Measurements from ENCODE around the gene PLXDC2. TPM values are rescaled to one million over a fixed set of nuclear protein-coding genes. Genes with fewer than 3 reads are reported as not detected.
"Not testable (repeated sequence)": the region's sequence is repeated elsewhere in the genome, so short reads cannot be mapped to it uniquely, and the experiment has no call there.

Gene PLXDC2
- total RNA-seq, 2 experiments from 2014 or later: not detected

GRCh38 chr10:20156511-20156910, 340.3 kb downstream of the PLXDC2 start:
- intact Hi-C loops (cut with micrococcal nuclease): no loop called here
- CTCF ChIA-PET: no interaction called here
- Mint-ChIP-seq H3K36me3 (ENCODE audit: low read depth) (no peaks in the 10 kb centered on the region), H3K9me3 (no peaks in the 10 kb centered on the region), H3K27ac (no peak overlapping the region), H3K4me1 (ENCODE audit: low read depth) (no peaks in the 10 kb centered on the region), H3K27me3 (ENCODE audit: low read depth) (no peaks in the 10 kb centered on the region), H3K4me3 (no peak overlapping the region)
- no peak for DNase-seq

DNA sequence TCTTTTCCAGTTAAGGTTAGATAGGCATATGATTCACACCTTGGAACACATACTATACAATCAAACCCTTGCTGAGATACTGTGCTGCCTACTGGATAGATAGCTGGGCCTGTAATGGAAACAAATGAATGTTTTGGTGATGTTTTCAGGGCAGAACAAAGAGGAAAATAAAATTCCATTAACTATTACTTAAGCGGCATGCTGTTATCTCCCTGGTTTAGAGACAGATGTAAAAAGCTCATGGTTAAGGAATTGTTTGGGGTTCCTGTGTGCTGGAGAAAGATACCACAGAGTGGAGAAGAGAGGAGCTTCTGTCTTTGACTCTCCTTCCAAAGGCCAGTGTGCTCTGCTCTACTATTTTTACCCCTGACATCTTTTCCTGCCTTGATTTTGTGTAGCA, 341.1 kb downstream of the PLXDC2 start:
- Mint-ChIP-seq H3K4me1 (ENCODE audit: low read depth) (no peaks in the 10 kb centered on the region), H3K9me3 (peaks cover 4% of the 10 kb centered on the region), H3K27ac (no peak overlapping the region), H3K27me3 (ENCODE audit: low read depth) (no peaks in the 10 kb centered on the region), H3K36me3 (ENCODE audit: low read depth) (no peaks in the 10 kb centered on the region), H3K4me3 (no peak overlapping the region)
- CTCF ChIA-PET: no interaction called here
- intact Hi-C loops (cut with micrococcal nuclease): no loop called here
- DNase-seq: no peak

GRCh38 chr10:20158086-20158485, 341.9 kb downstream of the PLXDC2 start:
- Mint-ChIP-seq H3K9me3 (peaks cover 4% of the 10 kb centered on the region), H3K27ac (no peak overlapping the region), H3K36me3 (ENCODE audit: low read depth) (no peaks in the 10 kb centered on the region), H3K4me3 (no peak overlapping the region), H3K27me3 (ENCODE audit: low read depth) (no peaks in the 10 kb centered on the region), H3K4me1 (ENCODE audit: low read depth) (no peaks in the 10 kb centered on the region)
- intact Hi-C loops (cut with micrococcal nuclease): no loop called here
- CTCF ChIA-PET: interaction anchor here (0.7 kb wide), 1 partner anchor 658 kb away, joined by 4 read pairs; no protein-coding TSS in a partner anchor
- no peak for DNase-seq

DNA sequence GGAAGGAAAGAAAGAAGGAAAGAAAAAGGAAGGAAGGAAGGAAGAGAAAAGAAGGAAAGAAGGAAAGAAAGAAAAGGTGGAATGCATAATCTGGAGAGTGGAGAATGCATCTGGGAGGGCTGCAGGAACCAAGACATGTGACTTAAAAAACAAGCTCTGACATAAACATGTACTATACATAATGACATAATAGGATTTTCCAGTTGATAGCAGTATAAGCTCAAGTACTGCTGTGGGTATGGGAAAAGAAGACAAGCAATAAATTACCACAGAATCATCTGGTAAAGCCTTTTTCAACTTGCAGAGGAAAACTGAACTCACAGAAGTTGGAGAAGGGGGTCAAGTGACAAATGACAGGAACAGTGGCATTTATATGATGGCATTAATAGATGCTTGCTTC, 345.9 kb downstream of the PLXDC2 start:
- H3K9me3 Mint-ChIP-seq: peaks cover 4% of the 10 kb centered on the region
- no peaks in the 10 kb centered on the region for H3K36me3 Mint-ChIP-seq (ENCODE audit: low read depth)
- H3K4me1 Mint-ChIP-seq (ENCODE audit: low read depth): no peaks in the 10 kb centered on the region
- H3K27me3 Mint-ChIP-seq (ENCODE audit: low read depth): no peaks in the 10 kb centered on the region
- H3K4me3 Mint-ChIP-seq: no peak overlapping the region
- intact Hi-C loops (cut with micrococcal nuclease): no loop called here
- H3K27ac Mint-ChIP-seq: no peak overlapping the region
- CTCF ChIA-PET: no interaction called here
- no peak for DNase-seq

DNA sequence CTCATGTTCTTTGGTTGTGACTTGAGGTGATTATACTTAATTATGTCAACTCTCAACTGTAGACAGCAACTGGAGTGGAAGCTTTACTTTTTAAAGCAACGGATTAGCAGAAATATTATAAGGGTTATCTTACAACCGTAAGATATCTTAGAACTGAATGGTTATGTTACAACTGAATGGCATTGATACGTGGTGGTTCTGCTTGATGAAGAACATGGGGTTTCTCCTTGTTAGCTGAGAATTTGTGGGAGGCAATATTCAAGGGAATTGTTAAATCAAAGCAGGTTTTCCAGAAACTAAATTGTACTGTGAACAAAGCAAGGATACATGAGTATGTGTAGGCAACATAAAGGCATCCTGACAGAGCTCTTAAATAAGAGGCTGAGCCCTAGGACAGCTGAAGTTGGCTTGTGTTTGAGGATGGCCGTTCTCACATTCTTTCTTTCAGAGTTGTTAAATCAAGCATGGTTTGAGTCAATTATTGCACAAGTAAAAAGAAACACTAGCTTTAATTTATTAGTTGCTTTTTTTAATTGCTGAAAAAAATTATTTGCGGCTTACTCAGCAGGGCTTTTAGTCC, 350.0 kb downstream of the PLXDC2 start:
- Mint-ChIP-seq H3K9me3 (peaks cover 4% of the 10 kb centered on the region), H3K4me1 (ENCODE audit: low read depth) (no peaks in the 10 kb centered on the region), H3K27me3 (ENCODE audit: low read depth) (no peaks in the 10 kb centered on the region), H3K27ac (no peak overlapping the region), H3K4me3 (no peak overlapping the region), H3K36me3 (ENCODE audit: low read depth) (no peaks in the 10 kb centered on the region)
- DNase-seq: no peak
- CTCF ChIA-PET: no interaction called here
- intact Hi-C loops (cut with micrococcal nuclease): no loop called here

DNA sequence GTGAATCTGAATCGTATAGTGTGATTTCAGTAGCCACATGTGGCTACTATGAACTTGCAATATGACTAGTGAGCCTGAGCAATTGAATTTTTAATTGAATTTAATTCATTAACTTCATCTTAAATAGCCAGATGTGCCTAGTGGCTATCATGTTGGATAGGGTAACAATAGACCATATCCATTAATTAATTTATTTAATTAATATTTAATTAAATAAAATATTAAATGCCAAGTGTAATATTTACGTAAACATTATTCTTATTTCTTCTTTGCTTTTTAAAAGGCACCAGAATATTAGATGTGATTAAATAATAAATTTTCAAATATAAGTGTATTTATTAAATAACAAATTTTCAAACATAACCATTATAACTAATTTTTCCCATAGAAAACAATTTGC, 354.4 kb downstream of the PLXDC2 start:
- no peak overlapping the region for H3K4me3 Mint-ChIP-seq
- H3K27me3 Mint-ChIP-seq (ENCODE audit: low read depth): no peaks in the 10 kb centered on the region
- H3K36me3 Mint-ChIP-seq (ENCODE audit: low read depth): no peaks in the 10 kb centered on the region
- H3K27ac Mint-ChIP-seq: no peak overlapping the region
- H3K9me3 Mint-ChIP-seq: no peaks in the 10 kb centered on the region
- no peaks in the 10 kb centered on the region for H3K4me1 Mint-ChIP-seq (ENCODE audit: low read depth)
- intact Hi-C loops (cut with micrococcal nuclease): no loop called here
- DNase-seq: no peak
- CTCF ChIA-PET: no interaction called here

- no peak for DNase-seq
- intact Hi-C loops (cut with micrococcal nuclease): no loop called here
- Mint-ChIP-seq H3K9me3 (no peaks in the 10 kb centered on the region), H3K27ac (no peak overlapping the region), H3K27me3 (ENCODE audit: low read depth) (no peaks in the 10 kb centered on the region), H3K4me1 (ENCODE audit: low read depth) (no peaks in the 10 kb centered on the region), H3K4me3 (no peak overlapping the region), H3K36me3 (ENCODE audit: low read depth) (no peaks in the 10 kb centered on the region)
- CTCF ChIA-PET: no interaction called here
Observed at GRCh38 chr10:20173046-20173445, 356.8 kb downstream of the PLXDC2 start.

GRCh38 chr10:20175719-20176118, 359.5 kb downstream of the PLXDC2 start:
- DNase-seq: no peak
- H3K27ac Mint-ChIP-seq: no peak overlapping the region
- CTCF ChIA-PET: no interaction called here
- H3K27me3 Mint-ChIP-seq (ENCODE audit: low read depth): no peaks in the 10 kb centered on the region
- H3K36me3 Mint-ChIP-seq (ENCODE audit: low read depth): no peaks in the 10 kb centered on the region
- H3K9me3 Mint-ChIP-seq: no peaks in the 10 kb centered on the region
- no peak overlapping the region for H3K4me3 Mint-ChIP-seq
- H3K4me1 Mint-ChIP-seq (ENCODE audit: low read depth): no peaks in the 10 kb centered on the region
- intact Hi-C loops (cut with micrococcal nuclease): no loop called here

GRCh38 chr10:20180766-20181165, 364.5 kb downstream of the PLXDC2 start:
- CTCF ChIA-PET: interaction anchor here (0.8 kb wide), 1 partner anchor 44 kb away, joined by 3 read pairs; no protein-coding TSS in a partner anchor
- intact Hi-C loops (cut with micrococcal nuclease): no loop called here
- no peak for DNase-seq
- H3K27ac Mint-ChIP-seq: no peak overlapping the region
- no peaks in the 10 kb centered on the region for H3K4me1 Mint-ChIP-seq (ENCODE audit: low read depth)
- no peaks in the 10 kb centered on the region for H3K36me3 Mint-ChIP-seq (ENCODE audit: low read depth)
- no peaks in the 10 kb centered on the region for H3K9me3 Mint-ChIP-seq
- no peaks in the 10 kb centered on the region for H3K27me3 Mint-ChIP-seq (ENCODE audit: low read depth)
- H3K4me3 Mint-ChIP-seq: no peak overlapping the region

DNA sequence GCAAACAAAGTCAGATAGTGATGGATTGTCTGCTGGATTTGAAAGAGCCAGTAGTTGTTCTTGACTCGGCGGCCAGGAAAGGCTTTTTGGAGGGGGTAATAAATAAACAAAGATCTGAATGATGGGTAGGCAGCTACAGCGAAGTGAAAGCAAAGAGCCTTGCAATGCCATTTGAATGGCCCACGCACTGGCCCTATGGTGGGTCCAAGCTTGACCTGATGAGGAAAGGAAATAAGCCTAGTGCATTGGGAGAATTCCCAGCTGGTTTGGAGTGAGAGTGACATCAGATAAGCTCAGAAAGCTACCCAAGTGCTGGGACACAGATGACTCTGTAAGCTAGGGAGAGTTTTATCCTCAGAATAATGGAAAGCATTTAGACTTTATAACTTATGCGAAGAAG, 365.2 kb downstream of the PLXDC2 start:
- DNase-seq: no peak
- CTCF ChIA-PET: interaction anchor here (0.8 kb wide), 1 partner anchor 43 kb away, joined by 3 read pairs; no protein-coding TSS in a partner anchor
- H3K4me1 Mint-ChIP-seq (ENCODE audit: low read depth): no peaks in the 10 kb centered on the region
- no peak overlapping the region for H3K27ac Mint-ChIP-seq
- no peaks in the 10 kb centered on the region for H3K27me3 Mint-ChIP-seq (ENCODE audit: low read depth)
- H3K9me3 Mint-ChIP-seq: no peaks in the 10 kb centered on the region
- no peak overlapping the region for H3K4me3 Mint-ChIP-seq
- H3K36me3 Mint-ChIP-seq (ENCODE audit: low read depth): no peaks in the 10 kb centered on the region
- intact Hi-C loops (cut with micrococcal nuclease): no loop called here

GRCh38 chr10:20185116-20185515, 368.9 kb downstream of the PLXDC2 start:
- CTCF ChIA-PET: no interaction called here
- H3K4me1 Mint-ChIP-seq (ENCODE audit: low read depth): no peaks in the 10 kb centered on the region

GRCh38 chr10:20191392-20191791, 375.2 kb downstream of the PLXDC2 start:
- H3K27ac Mint-ChIP-seq; H3K4me1 Mint-ChIP-seq (ENCODE audit: low read depth); H3K36me3 Mint-ChIP-seq (ENCODE audit: low read depth); H3K4me3 Mint-ChIP-seq; DNase-seq; H3K9me3 Mint-ChIP-seq; CTCF ChIA-PET; H3K27me3 Mint-ChIP-seq (ENCODE audit: low read depth); intact Hi-C loops (cut with micrococcal nuclease): not testable (repeated sequence)

More at GRCh38 chr10:20185116-20185515, 368.9 kb downstream of the PLXDC2 start:
- H3K9me3 Mint-ChIP-seq: no peaks in the 10 kb centered on the region
- intact Hi-C loops (cut with micrococcal nuclease): no loop called here
- H3K27ac Mint-ChIP-seq: no peak overlapping the region
- no peak overlapping the region for H3K4me3 Mint-ChIP-seq
- no peaks in the 10 kb centered on the region for H3K27me3 Mint-ChIP-seq (ENCODE audit: low read depth)
- DNase-seq: no peak
- no peaks in the 10 kb centered on the region for H3K36me3 Mint-ChIP-seq (ENCODE audit: low read depth)

DNA sequence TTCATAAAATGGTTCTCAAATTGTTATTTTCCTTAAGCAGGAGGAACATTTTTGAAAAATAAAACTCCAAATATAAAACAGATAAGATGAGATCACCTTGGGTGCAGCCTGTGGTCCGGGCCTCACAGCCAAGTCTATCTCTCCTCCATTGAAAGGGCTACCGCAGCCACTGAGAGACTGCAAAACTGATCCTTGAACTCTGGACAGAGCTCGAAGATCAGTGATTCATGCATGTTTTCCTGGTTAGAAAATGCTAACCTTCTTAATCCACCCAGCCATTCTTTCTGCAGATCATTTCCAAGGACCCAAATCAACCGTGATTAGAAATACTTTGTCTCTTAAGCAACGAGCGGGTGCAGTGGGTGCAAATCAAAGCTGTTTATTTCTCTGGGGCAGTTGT, 378.8 kb downstream of the PLXDC2 start:
- H3K9me3 Mint-ChIP-seq: no peaks in the 10 kb centered on the region
- intact Hi-C loops (cut with micrococcal nuclease): no loop called here
- CTCF ChIA-PET: no interaction called here
- H3K4me3 Mint-ChIP-seq: no peak overlapping the region
- DNase-seq: no peak
- no peak overlapping the region for H3K27ac Mint-ChIP-seq
- H3K27me3 Mint-ChIP-seq (ENCODE audit: low read depth): no peaks in the 10 kb centered on the region
- no peaks in the 10 kb centered on the region for H3K36me3 Mint-ChIP-seq (ENCODE audit: low read depth)
- H3K4me1 Mint-ChIP-seq (ENCODE audit: low read depth): no peaks in the 10 kb centered on the region

All from activated naive CD4-positive, alpha-beta T cell treated with anti-CD3 and anti-CD28 coated beads for 36 hours (primary cell).